Effector memory CD8-positive, alpha-beta T cell (primary cell): ENCODE results near the gene SYTL2.
A peak's percentile ranks its signal among the peaks of the same experiment; 100 is the strongest.

Experiments
- ATAC-seq: fragments of 150-1000 bp; cut with Tn5 transposase; replicated peaks from 2 replicates; pipeline ENCODE4 v1.10.0; 2021; ENCODE audit warnings: mild to moderate bottlenecking, moderate library complexity
- DNase-seq, 3 experiments: peaks; one replicate each; pipeline ENCODE4 v3.0.0; 2021
- H3K27ac Mint-ChIP-seq, 2 donors: one replicate each; pipeline ENCODE4 v1.8.0; 2022; ENCODE audit warnings: mild to moderate bottlenecking in 2 of 2, mixed read lengths in 2 of 2, moderate library complexity in 2 of 2
- H3K27me3 Mint-ChIP-seq, 2 donors: one replicate each; pipeline ENCODE4 v1.8.0; 2022; ENCODE audit warnings: mixed read lengths in 2 of 2
- H3K36me3 Mint-ChIP-seq: one replicate; pipeline ENCODE4 v1.8.0; 2022; ENCODE audit warnings: mild to moderate bottlenecking, moderate library complexity, mixed read lengths; ENCODE audit not compliant: insufficient read depth
- H3K4me1 Mint-ChIP-seq, 2 donors: one replicate each; pipeline ENCODE4 v1.8.0; 2022; ENCODE audit warnings: low read depth in 2 of 2, mixed read lengths in 2 of 2
- H3K4me3 Mint-ChIP-seq, 2 donors: one replicate each; pipeline ENCODE4 v1.8.0; 2022; ENCODE audit warnings: mild to moderate bottlenecking in 2 of 2, mixed read lengths in 2 of 2, moderate library complexity in 2 of 2
- H3K9me3 Mint-ChIP-seq, 2 donors: one replicate each; pipeline ENCODE4 v1.8.0; 2022; ENCODE audit warnings: mixed read lengths in 2 of 2

The SYTL2 gene

GRCh38 chr11:85758026-85758425 lies 52.9 kb downstream of the SYTL2 start:
- ATAC-seq: no peak
- H3K27me3 Mint-ChIP-seq: no peaks in the 10 kb centered on the region
- peaks cover 69 to 80% of the 10 kb centered on the region in 2 donors for H3K4me1 Mint-ChIP-seq

GRCh38 chr11:85756401-85757200 lies 54.3 kb downstream of the SYTL2 start:
- H3K36me3 Mint-ChIP-seq: peaks cover 31% of the 10 kb centered on the region
- peak overlapping the region; percentile 54 to 71 for H3K4me3 Mint-ChIP-seq
- peak overlapping the region; percentile 95 to 98 for H3K27ac Mint-ChIP-seq
- ATAC-seq (peak; percentile 54), DNase-seq (peak; percentile 58 to 66 (median 60))
- peaks cover 0 to 5% of the 10 kb centered on the region in 2 donors for H3K9me3 Mint-ChIP-seq
- H3K4me1 Mint-ChIP-seq: peaks cover 68 to 82% of the 10 kb centered on the region in 2 donors
- no peaks in the 10 kb centered on the region for H3K27me3 Mint-ChIP-seq

More at GRCh38 chr11:85758026-85758425, 52.9 kb downstream of the SYTL2 start:
- peaks cover 23% of the 10 kb centered on the region for H3K36me3 Mint-ChIP-seq
- peak overlapping the region; percentile 59 to 65 for H3K4me3 Mint-ChIP-seq
- H3K9me3 Mint-ChIP-seq: peaks cover 0 to 4% of the 10 kb centered on the region in 2 donors
- peak overlapping the region; percentile 82 to 90 for H3K27ac Mint-ChIP-seq
- DNase-seq: no peak

GRCh38 chr11:85755701-85756100 lies 55.2 kb downstream of the SYTL2 start:
- Mint-ChIP-seq H3K36me3 (peaks cover 31% of the 10 kb centered on the region), H3K4me1 (peaks cover 74 to 85% of the 10 kb centered on the region in 2 donors), H3K27ac (peak overlapping the region; percentile 95 to 98), H3K27me3 (no peaks in the 10 kb centered on the region), H3K4me3 (peak overlapping the region; percentile 54 to 71), H3K9me3 (peaks cover 0 to 5% of the 10 kb centered on the region in 2 donors)
- DNase-seq (no peak), ATAC-seq (no peak)

GRCh38 chr11:85755285-85755684 lies 55.7 kb downstream of the SYTL2 start:
- Mint-ChIP-seq H3K4me3 (peak overlapping the region; percentile 54 to 71), H3K27me3 (no peaks in the 10 kb centered on the region), H3K27ac (peak overlapping the region; percentile 95 to 98), H3K36me3 (peaks cover 32% of the 10 kb centered on the region), H3K9me3 (peaks cover 0 to 5% of the 10 kb centered on the region in 2 donors), H3K4me1 (peaks cover 75 to 85% of the 10 kb centered on the region in 2 donors)
- DNase-seq (no peak), ATAC-seq (no peak)

- Mint-ChIP-seq H3K27me3 (no peaks in the 10 kb centered on the region), H3K4me3 (peak overlapping the region; percentile 73 to 81), H3K4me1 (peaks cover 79 to 87% of the 10 kb centered on the region in 2 donors), H3K9me3 (peaks cover 0 to 5% of the 10 kb centered on the region in 2 donors), H3K27ac (peak overlapping the region; percentile 95 to 98), H3K36me3 (peaks cover 37% of the 10 kb centered on the region)
- peak; percentile 86 to 89 (median 88) for DNase-seq
- ATAC-seq: peak; percentile 84
Measured at GRCh38 chr11:85752890-85753581, 57.9 kb downstream of the SYTL2 start.

- H3K9me3 Mint-ChIP-seq: peaks cover 0 to 5% of the 10 kb centered on the region in 2 donors
- H3K27me3 Mint-ChIP-seq: no peaks in the 10 kb centered on the region
- H3K4me3 Mint-ChIP-seq: peak overlapping the region; percentile 73 to 81
- peak; percentile 8 for ATAC-seq
- H3K4me1 Mint-ChIP-seq: peaks cover 74 to 86% of the 10 kb centered on the region in 2 donors
- H3K36me3 Mint-ChIP-seq: peaks cover 43% of the 10 kb centered on the region
- peak in 2 of 3 experiments; percentile 25 to 34 for DNase-seq
- H3K27ac Mint-ChIP-seq: peak overlapping the region; percentile 95 to 98
Measured at GRCh38 chr11:85752201-85752889, 58.6 kb downstream of the SYTL2 start.

- Mint-ChIP-seq H3K27ac (peak overlapping the region; percentile 95 to 98), H3K9me3 (peaks cover 0 to 5% of the 10 kb centered on the region in 2 donors), H3K27me3 (no peaks in the 10 kb centered on the region), H3K36me3 (peaks cover 48% of the 10 kb centered on the region), H3K4me1 (peaks cover 72 to 86% of the 10 kb centered on the region in 2 donors), H3K4me3 (peak overlapping the region; percentile 73 to 81)
- DNase-seq (no peak), ATAC-seq (no peak)
Measured at GRCh38 chr11:85751724-85752123, 59.2 kb downstream of the SYTL2 start.

GRCh38 chr11:85750646-85751045 lies 60.3 kb downstream of the SYTL2 start:
- Mint-ChIP-seq H3K27me3 (no peaks in the 10 kb centered on the region), H3K9me3 (peaks cover 0 to 5% of the 10 kb centered on the region in 2 donors), H3K4me3 (peak overlapping the region; percentile 73 to 81), H3K4me1 (peaks cover 70 to 84% of the 10 kb centered on the region in 2 donors), H3K36me3 (peaks cover 42% of the 10 kb centered on the region), H3K27ac (peak overlapping the region; percentile 95 to 98)
- ATAC-seq: peak; percentile 30
- peak in 2 of 3 experiments; percentile 15 to 31 for DNase-seq

GRCh38 chr11:85749884-85750283 lies 61.1 kb downstream of the SYTL2 start:
- Mint-ChIP-seq H3K27me3 (no peaks in the 10 kb centered on the region), H3K9me3 (peaks cover 0 to 5% of the 10 kb centered on the region in 2 donors), H3K4me1 (peaks cover 67 to 80% of the 10 kb centered on the region in 2 donors), H3K36me3 (peaks cover 49% of the 10 kb centered on the region), H3K27ac (peak overlapping the region; percentile 95 to 98), H3K4me3 (peak overlapping the region; percentile 73 to 81)
- no peak for DNase-seq
- no peak for ATAC-seq

- H3K9me3 Mint-ChIP-seq: peaks cover 0 to 5% of the 10 kb centered on the region in 2 donors
- H3K4me3 Mint-ChIP-seq: peak overlapping the region; percentile 73 to 81
- no peak for DNase-seq
- no peaks in the 10 kb centered on the region for H3K27me3 Mint-ChIP-seq
- H3K27ac Mint-ChIP-seq: peak overlapping the region; percentile 95 to 98
- peaks cover 65 to 79% of the 10 kb centered on the region in 2 donors for H3K4me1 Mint-ChIP-seq
- ATAC-seq: no peak
- peaks cover 49% of the 10 kb centered on the region for H3K36me3 Mint-ChIP-seq
Measured at GRCh38 chr11:85749287-85749834, 61.6 kb downstream of the SYTL2 start.

- Mint-ChIP-seq H3K9me3 (peaks cover 0 to 5% of the 10 kb centered on the region in 2 donors), H3K27me3 (no peaks in the 10 kb centered on the region), H3K27ac (peak overlapping the region; percentile 95 to 98), H3K4me3 (peak overlapping the region; percentile 73 to 81), H3K4me1 (peaks cover 70 to 81% of the 10 kb centered on the region in 2 donors), H3K36me3 (peaks cover 51% of the 10 kb centered on the region)
- no peak for ATAC-seq
- DNase-seq: no peak
Measured at GRCh38 chr11:85748455-85748891, 62.5 kb downstream of the SYTL2 start.

- Mint-ChIP-seq H3K27me3 (no peaks in the 10 kb centered on the region), H3K4me1 (peaks cover 67 to 71% of the 10 kb centered on the region in 2 donors), H3K4me3 (peak overlapping the region; percentile 54 to 73), H3K27ac (peak overlapping the region; percentile 95 to 98), H3K9me3 (no peaks in the 10 kb centered on the region), H3K36me3 (peaks cover 41% of the 10 kb centered on the region)
- DNase-seq (no peak), ATAC-seq (no peak)
Measured at GRCh38 chr11:85746670-85747069, 64.3 kb downstream of the SYTL2 start.
